ENCODE measurements around the gene SV2B.
A peak's percentile ranks its signal among the peaks of the same experiment; 100 is the strongest.

The SV2B gene

GRCh38 chr15:91238644-91239425, 138.8 kb downstream of the SV2B start:
- DNase-seq = no peak

GRCh38 chr15:91243826-91244225, 143.8 kb downstream of the SV2B start:
- DNase-seq = no peak

- DNase-seq = no peak
Measured at GRCh38 chr15:91244919-91245318, 144.9 kb downstream of the SV2B start.

- DNase-seq = no peak
Measured at GRCh38 chr15:91246998-91247397, 146.9 kb downstream of the SV2B start.

- no peak for DNase-seq
Measured at GRCh38 chr15:91249591-91249990, 149.5 kb downstream of the SV2B start.

GRCh38 chr15:91252322-91252721, 152.3 kb downstream of the SV2B start:
- DNase-seq = no peak

GRCh38 chr15:91252756-91253155, 152.7 kb downstream of the SV2B start:
- no peak for DNase-seq

GRCh38 chr15:91253605-91254004, 153.5 kb downstream of the SV2B start:
- peak; percentile 71 to 94 for DNase-seq

GRCh38 chr15:91254766-91255165, 154.7 kb downstream of the SV2B start:
- DNase-seq = no peak

GRCh38 chr15:91255670-91256192, 155.7 kb downstream of the SV2B start:
- no peak for DNase-seq

- peak; percentile 32 to 44 for DNase-seq
Measured at GRCh38 chr15:91257746-91258414, 157.8 kb downstream of the SV2B start.

GRCh38 chr15:91258415-91258759, 158.3 kb downstream of the SV2B start:
- DNase-seq = peak; percentile 93 to 96

- DNase-seq = no peak
Measured at GRCh38 chr15:91259077-91259476, 159.0 kb downstream of the SV2B start.

GRCh38 chr15:91261345-91261744, 161.3 kb downstream of the SV2B start:
- DNase-seq = no peak

- DNase-seq = peak; percentile 49 to 68
Measured at GRCh38 chr15:91263632-91264531, 163.8 kb downstream of the SV2B start.

- peak; percentile 97 to 98 for DNase-seq
Measured at GRCh38 chr15:91264651-91265351, 164.7 kb downstream of the SV2B start.

- peak; percentile 51 for DNase-seq
Measured at GRCh38 chr15:91265416-91265940, 165.4 kb downstream of the SV2B start.

- DNase-seq = peak in 1 of 2 experiments; percentile 9
Measured at GRCh38 chr15:91268510-91268909, 168.5 kb downstream of the SV2B start.

GRCh38 chr15:91270747-91271146, 170.7 kb downstream of the SV2B start:
- no peak for DNase-seq

GRCh38 chr15:91271565-91272153, 171.6 kb downstream of the SV2B start:
- DNase-seq = peak; percentile 83 to 84

GRCh38 chr15:91275844-91276243, 175.8 kb downstream of the SV2B start:
- peak in 1 of 2 experiments; percentile 16 for DNase-seq

- DNase-seq = no peak
Measured at GRCh38 chr15:91278951-91279350, 178.9 kb downstream of the SV2B start.
